Right ventricle myocardium superior (tissue), 1 donor: ENCODE data around the gene LGMN. TPM values are rescaled to one million over a fixed set of nuclear protein-coding genes. Genes with fewer than 3 reads are reported as not detected.
"Not testable (repeated sequence)": the region's sequence is repeated elsewhere in the genome, so short reads cannot be mapped to it uniquely, and the experiment has no call there.

Experiments used
- ATAC-seq: fragments of 200-7000 bp; cut with Tn5 transposase; one replicate; pipeline ENCODE4 v1.9.1; 2020; ENCODE audit warnings: mild to moderate bottlenecking; ENCODE audit not compliant: poor library complexity
- DNase-seq: peaks from one replicate; pipeline ENCODE4 v3.0.0-alpha.2; 2020
- intact Hi-C: fragments of 100-400 bp; cut with DNase I; formaldehyde crosslinking; loops from one replicate; pipeline ENCODE4 v1.11.2; 2022
- long read RNA-seq: library from polyadenylated mRNA; unstranded; transcript quantifications from one replicate; pipeline ENCODE4 v2.0.0, GENCODE V29; 2021
- total RNA-seq: library from RNA; stranded (reverse); fragmentation: NEBNext Ultra II Directional; extraction: Animal tissue kit (Norgen Biotek cat#: 25700); gene quantifications from one replicate; pipeline ENCODE4 v1.2.1, GENCODE V29; 2021
- donor health status: DM: no; HTN: yes; CAD: no; lungs with severe emphysema.

Gene LGMN
- total RNA-seq = 106 TPM
- long read RNA-seq, transcript LGMN-211 (12 exons, 1,728 nt) = minor isoform, 21 of 132 reads
- long read RNA-seq, transcript LGMN-201 (14 exons, 2,055 nt) = major isoform, 85 of 132 reads
- long read RNA-seq, partial matches to known transcripts = 4 of 132 reads
- long read RNA-seq, other reads (novel, unspliced or antisense) = 17 of 132 reads

DNA sequence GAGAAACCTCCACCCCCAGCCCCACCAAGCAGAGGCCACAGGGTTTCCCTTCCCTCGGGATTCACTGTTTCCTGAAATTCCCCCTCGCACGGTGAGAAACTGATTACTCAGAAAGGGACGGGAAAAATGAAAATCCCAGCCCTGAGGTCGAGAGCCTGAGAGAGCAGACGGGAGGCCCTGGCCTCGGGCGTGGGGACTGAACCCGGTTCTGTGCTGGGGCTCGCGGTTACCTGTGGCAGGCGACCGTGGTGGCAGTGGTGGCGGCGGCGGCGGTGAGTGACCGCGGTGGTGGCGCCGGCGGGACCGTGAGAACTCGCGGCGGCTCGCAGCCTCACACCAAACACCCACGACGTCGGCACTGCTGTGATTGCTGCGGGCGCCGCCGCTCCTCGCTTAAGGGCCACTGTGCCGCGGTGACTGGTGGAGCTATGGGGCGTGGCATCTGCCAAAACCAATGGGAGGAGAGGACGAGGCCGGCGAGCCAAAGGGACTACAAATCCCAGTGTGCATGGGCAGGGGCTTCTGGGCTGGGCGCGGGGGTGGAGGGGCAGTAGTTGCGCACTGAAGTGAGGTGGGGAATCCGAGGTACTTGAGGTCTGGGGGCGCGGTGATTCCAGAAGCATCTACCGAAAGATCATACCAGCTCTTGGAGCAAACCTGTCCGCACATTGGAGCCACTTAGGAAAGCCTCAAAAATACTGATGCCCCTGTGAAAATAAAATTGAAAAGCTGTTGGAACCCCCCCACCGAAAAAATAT lies at the start of gene LGMN:
LGMN (minus strand) TSS at position 369 of the 758 bp plus-strand sequence. CDS start 15,841 bp downstream, outside the sequence.
- intact Hi-C loops = no loop called here
- ATAC-seq = peak; percentile 97
- peak; percentile 98 for DNase-seq

DNA sequence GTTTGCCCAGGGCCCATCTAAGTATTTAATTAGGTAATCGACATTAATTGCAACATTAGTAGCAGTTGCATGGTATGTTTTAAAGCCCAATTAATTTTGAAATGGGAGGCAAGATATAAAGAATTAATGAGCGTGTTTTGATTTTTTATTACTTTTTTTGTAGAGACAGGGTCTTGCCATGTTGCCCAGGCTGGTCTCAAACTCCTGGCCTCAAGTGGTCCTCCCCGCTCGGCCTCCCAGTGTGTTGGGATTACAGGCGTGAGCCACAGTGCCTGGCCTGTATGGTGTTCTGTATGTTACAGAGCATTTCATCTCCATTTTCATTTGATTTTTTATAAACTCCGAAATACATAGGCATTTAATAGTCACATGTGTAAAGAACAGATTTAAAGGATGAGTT lies 46.5 kb upstream of the LGMN start:
- DNase-seq = no peak
- no peak for ATAC-seq
- intact Hi-C loops = no loop called here

DNA sequence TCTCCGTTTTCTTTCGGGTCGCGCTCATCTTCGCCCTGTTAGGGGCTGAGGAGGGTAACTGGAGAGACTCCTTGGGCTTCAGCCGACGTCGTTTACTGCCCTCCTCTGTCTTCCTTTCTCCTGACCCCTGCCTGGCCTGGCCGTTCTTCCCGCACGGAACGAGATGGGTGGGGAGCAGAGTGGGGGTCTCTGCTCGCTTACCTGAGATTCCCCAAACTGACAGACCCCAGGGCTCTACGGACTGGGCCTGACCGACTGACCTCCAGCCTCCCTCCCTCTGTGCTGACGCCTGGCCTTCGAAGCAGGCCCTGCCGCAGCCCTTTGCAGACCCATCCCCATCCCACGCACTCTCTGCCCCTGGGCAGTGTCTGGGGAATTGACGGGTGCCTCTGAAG lies 46.1 kb upstream of the LGMN start:
- peak; percentile 46 for DNase-seq
- intact Hi-C loops = no loop called here
- ATAC-seq = peak; percentile 1

DNA sequence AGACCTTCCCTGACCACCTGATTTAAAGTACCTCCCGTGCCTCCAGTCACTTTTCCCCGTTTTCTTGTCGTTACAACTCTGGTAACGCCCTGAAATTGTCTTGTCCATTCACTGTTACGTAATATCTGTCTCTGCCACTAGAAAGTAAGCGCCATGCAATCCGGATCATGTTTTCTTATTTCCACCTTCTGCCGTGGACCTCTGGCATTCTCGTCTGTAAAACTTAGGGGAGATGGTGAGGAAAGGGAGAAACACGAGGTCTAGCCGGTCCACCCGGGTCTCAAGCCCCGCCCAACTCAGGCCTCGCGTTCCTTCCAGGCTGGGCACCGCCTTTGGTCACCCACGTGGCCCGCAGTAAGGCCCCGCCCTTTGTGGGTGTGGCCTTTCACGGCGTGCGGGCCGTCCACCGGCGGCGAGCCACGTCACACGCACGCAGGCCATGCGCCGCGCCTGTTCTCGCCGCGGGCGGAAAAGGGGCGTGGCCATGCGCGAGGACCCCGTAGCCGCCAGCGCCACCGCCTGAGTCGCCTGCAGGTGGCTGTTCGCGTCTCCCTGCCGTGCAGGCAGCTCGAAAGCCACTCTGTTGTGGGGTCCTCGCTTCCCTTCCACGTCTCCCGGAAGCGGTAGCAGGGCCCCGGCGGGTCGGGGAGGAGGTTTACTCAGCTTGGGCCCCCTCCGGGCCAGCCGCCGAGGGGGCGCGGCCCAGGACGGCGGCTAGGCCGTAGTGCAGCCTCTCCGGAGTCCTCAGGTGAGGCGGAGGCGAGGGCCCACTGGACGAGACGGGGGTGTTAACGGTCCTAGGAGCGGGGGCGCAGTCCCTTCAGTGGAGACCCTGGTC lies 45.5 kb upstream of the LGMN start, which contains the start of gene GOLGA5:
GOLGA5 (plus strand) TSS at position 597 of the 838 bp plus-strand sequence. CDS start 3,133 bp downstream, outside the sequence.
- DNase-seq = peak; percentile 99
- intact Hi-C loops = no loop called here
- ATAC-seq = peak; percentile 99

DNA sequence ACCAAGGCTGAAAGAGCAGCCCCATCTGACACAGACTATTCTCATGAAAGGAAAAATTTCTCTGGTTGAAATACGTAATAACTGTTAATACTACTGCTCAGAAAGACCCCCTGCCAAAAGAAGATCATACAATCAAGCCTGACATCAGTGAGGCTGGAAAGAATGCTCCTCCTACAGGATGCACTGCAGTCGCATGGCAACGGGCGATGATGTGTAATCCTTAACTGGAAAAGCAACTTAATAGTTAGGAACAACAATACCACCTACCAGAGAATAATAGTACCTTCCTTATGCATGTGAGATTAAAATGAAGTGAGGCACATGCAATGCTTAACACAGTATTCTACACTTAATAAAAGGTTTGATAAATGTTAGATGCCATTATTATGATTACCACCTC lies 44.5 kb upstream of the LGMN start:
- no peak for ATAC-seq
- no peak for DNase-seq
- intact Hi-C loops = no loop called here

DNA sequence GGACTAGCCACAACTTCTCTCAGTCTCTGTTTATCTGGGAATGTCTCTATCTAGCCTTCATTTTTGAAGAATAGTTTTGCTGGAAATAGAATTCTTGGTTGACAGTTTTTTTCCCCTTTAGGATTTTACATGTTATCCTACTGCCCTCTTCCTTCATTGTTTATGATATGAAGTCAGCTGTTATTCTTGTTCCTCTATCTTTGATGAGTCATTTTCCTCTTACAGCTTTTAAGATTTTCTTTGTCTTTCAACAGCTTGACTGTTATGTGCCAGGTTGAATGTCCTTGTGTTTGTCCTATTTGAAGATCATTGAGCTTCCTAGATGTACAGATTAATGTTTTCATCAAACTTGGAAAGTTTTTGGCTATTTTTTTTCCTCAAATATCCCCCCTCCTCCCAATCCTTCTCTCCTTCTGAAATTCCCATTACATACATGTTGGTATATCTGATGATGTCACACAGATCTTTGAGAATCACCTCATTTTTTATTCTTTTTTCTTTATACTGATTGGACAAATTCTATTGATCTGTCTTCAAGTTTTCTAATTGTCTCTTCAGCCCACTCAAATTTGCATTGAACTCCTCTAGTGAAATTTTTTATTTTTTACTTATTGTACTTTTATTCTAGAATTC lies 41.1 kb upstream of the LGMN start:
- no peak for DNase-seq
- ATAC-seq = no peak
- intact Hi-C loops = no loop called here

DNA sequence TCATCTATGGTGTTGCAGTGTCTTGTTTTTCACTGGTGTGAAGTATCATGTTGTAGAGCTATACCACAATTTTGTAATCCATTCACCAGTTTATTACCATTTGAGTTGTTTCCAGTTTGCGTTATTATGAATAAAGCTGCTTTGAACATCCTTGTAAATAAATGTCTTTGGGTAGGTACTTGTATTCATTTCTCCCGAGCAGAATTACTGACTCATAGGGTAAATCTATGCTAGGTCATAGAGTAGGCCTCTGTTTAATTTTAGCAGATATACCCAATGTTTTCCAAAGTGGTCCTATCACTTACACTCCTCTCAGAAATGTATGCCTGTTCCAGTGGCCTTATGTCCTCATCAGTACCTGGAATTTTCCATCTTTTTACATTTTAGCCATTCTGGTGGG lies 39.1 kb upstream of the LGMN start:
- DNase-seq = no peak

DNA sequence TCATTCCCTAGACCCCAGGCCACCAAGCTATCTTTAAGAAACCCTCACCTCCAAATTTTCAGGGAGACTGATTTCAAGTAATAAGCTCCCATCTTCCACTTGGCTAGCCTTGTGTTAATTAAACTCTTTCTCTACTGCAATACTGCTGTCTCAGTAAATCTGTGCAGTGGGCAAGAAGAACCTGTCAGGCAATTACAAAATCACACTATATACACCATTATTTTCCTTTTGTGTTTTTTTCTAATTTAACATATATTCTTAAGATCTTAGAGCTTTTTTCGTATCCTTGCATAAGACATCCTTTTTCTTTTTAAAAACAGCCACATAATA lies 38.0 kb upstream of the LGMN start:
- DNase-seq = no peak
- ATAC-seq = no peak
- intact Hi-C loops = no loop called here

More for the DNA sequence above, 39.1 kb upstream of the LGMN start:
- ATAC-seq = no peak
- intact Hi-C loops = no loop called here

DNA sequence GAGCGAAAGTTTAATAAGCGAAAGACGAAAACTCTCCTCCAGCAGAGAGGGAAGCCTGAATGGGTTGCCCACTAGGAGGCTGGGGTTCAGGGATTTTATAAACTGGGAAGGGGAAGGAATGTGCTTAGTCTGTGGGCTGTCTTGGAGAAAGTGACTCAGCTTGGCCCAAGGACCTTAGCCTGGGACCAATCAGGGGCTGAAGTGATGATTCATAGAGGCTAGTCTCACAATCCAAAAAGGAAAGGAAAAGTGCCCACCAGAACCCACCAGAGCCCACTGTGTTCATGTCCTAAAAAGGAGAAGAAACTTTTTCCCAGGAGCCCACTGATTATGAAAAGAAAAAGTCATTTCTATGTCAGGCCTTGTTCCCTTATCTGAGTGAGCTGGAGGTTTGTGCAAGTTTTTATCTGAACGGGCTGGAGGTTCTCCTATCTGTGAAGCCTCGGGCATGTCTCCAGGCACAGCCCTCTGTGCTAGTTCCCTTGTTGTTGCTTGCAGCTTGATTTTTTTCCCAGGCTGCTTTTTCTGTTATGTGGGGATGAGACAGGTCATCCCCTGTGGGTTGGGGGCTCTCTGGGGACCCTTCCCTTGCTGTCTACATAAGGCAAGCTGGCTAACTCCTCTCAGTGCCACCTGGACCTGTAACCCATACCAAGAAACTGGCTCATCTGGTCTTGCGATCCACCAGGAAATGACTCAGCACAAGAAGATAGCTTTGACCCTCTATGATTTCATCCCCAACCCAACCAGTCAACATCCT lies 37.4 kb upstream of the LGMN start:
- intact Hi-C loops = no loop called here
- ATAC-seq (peak; percentile 76), DNase-seq (peak; percentile 78)

DNA sequence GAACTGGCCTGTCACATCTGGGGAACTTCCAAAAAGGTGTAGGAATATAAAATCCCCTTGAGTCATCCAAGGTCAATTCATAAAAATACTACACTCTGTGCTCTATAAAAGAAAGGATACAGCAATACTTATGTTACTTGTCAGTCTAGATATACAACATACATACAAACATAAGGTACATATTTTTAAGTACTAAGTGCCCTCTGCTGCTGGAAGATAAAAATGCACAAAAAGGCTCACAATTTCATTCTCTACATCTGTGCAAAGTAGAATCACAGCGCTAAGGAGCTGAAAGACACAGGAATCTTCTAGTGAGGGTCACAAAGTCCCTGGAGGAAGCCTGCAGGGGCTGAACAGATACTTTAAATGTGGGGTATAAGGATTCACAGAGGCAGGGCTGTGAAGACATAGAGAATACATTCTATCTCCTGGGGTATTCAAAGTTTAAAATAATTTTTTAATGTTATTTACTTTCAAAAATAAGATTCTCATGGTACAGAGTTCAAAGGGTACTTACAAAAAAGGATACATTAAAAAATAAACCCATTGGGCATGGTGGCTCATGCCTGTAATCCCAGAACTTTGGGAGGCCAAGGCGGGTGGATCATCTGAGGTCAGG lies 35.5 kb upstream of the LGMN start:
- intact Hi-C loops = loop anchor here (2.0 kb wide), 1 partner anchor 69 kb away; no protein-coding TSS in a partner anchor
- DNase-seq (no peak), ATAC-seq (peak; percentile 68)

DNA sequence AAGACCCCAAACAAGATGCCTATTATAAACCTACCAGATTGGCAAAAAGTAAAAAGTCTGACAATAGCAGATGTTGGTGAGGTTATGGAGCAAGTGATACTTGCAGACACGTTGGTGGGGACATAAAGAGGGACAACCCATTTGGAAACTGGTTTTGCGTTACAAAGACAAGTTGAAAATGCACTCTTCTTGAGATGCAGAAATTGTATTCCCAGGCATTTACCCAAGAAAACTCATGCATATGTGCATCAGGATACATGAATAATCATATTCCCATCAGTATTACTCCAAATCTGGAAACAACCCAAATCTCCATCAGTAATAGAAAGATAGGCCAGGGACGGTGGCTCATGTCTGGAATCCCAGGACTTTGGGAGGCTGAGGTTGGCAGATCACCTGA lies 32.9 kb upstream of the LGMN start:
- no peak for ATAC-seq
- no peak for DNase-seq
- intact Hi-C loops = no loop called here

DNA sequence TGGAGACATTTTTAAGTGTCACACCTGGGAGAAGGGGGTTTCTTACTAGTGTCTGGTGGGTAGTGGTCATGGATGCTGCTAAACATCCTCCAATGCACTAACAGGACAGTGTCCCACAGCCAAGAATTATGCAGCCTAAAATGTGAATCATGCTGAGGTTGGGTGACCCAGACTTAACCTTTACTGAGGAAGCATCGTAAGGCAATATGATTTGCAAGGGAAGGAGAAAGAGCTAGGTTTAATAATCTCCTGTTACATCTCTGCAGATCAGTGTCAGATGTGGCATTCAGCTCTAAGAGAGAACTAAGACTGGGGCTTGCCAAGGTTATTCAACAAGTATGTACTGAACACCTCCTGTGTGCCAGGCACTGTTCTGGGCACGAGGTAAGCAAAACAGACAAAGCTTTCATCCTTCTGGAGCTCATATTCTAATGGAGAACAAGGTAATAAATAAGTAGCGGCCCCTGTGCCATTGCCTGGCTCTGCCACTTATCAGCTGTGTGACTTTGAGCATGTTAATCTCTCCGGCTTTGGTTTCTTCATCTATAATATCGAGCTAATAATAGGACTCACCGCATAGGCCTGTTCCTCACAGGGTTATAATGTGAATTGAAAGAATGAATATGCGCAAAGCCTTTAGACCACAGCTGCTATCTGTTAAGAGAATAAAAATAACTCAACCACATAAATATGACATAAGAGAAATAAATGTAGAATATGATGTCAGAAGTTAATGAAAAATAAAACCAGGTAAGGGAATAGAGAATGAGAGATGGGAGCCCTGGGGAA lies 32.2 kb upstream of the LGMN start:
- intact Hi-C loops = no loop called here
- no peak for DNase-seq
- peak; percentile 20 for ATAC-seq

DNA sequence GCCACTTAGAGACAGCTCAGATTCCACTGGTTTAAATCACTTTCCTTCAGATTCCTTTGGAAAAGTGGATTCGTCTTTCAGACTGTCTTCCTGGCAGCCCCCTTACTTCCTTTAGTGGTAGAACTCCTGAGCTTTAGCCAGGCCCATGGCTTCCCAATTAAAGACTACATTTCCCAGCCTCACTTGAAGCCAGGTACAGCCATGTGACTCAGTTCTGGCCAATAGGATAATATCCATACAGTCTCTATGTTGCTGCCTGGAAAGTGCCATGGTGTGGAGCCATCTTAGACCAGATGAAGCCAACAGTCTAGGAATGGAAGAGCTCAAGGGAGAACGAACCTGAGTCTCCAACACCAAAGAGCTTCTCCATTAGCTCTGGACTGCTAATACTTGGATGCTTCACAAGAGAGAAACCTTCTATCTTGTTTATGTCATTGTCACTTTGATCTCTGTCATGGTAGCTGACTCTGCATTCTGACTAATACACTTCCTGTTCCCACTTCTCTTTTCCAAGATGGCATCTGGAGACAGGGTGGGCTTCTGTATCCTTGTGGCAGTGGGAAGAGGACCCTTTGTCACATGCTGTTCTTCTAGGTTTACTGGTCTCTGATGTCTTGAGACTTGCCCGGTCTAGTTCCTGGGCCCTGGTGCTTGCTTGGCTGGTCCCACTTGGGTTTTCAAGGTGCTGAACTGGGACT lies 30.6 kb upstream of the LGMN start:
- ATAC-seq, DNase-seq, intact Hi-C loops: not testable (repeated sequence)

DNA sequence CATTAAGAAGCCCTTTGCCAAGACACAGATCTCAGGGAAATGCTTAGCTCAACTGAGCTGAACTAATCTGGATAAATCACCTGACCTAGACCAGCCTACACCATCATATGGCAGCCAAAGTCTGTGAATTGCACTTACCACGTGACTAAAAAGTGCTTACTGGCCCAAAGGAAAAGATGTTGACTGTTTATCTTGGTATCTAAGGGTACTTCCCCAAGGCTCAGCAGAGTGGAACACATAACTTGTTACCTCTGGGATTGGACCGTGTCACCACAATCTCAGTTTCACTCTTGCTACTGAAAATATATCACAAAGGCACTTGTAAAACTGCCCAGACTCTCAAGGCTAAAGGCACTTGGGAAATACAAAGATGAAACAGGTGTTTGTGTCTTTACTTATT lies 26.9 kb upstream of the LGMN start:
- peak; percentile 81 for ATAC-seq
- DNase-seq, intact Hi-C loops: not testable (repeated sequence)

DNA sequence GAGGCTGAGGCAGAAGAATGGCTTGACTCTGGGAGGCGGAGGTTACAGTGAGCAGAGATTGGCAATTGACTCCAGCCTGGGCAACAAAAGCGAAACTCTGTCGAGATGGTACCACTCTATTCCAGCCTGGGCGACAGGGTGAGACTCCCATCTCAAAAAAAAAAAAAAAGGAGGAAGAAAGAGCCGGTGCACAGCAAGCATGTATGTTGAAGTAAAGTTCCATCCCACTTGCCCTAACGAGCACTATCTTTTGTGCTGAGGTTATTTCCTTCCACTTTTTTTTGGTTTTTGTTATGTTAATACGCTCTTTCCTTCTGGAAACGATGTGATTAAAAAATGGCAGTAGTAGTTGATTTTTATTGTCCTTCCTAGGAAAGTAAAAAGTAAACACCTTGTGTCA lies 26.1 kb upstream of the LGMN start:
- DNase-seq (no peak), ATAC-seq (peak; percentile 30)
- intact Hi-C loops = no loop called here

DNA sequence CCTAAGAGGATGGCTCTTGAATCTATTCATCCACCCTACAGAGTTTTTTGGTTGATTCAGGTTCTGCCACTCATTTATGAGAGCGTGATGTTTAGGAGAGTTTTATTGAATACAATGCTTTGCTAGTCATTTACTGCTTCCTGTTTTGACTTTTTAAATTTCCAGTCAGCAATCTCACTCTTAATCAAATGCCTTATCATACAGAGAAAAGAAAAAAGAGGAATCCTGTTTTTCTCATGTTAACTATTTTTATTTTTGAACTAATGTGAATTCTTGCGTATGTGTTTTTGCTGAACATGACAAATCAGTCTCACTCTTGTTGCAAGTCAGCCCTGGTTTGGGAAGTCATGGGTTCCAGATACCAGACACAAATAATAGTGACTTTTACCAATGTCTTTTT lies 22.1 kb upstream of the LGMN start:
- ATAC-seq = no peak
- intact Hi-C loops = no loop called here
- DNase-seq = no peak

DNA sequence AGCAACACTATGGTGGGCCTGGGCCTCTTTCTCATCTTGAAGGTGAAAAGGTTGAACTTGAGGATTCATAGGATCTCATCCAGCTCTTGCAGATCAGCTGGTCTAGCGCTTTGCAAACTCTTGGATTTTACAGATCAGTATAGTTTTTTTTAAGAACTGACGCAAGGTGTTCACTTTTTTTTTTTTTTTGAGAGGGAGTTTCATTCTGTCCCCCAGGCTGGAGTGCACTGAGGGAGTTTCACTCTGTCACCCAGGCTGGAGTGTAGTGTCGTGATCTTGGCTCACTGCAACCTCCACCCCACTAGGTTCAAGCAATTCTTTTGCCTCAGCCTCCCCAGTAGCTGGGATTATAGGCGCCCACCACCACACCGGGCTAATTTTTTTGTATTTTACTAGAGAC lies 20.4 kb upstream of the LGMN start:
- intact Hi-C loops = no loop called here
- ATAC-seq (no peak), DNase-seq (no peak)
